ENCODE data around the gene ZNF648.

DNA sequence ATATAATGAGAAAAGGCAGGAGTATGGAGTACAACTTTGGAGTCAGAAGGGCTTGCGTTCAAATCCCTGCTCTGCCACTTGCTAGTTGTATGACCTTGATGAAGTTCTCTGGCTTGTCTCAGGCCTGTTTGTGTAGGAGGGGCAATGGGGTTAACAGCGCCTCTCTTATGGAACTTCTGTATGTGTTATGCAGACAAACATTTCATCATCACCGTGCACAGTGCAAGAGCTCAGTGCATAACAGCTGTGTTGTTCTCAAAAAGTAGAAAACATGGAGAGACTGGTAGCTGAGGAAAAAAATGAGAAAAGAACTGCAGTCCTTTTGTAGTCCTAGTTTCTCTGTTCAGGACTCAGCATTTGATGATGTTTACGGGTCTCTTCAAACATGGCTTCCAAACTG lies 10.4 kb upstream of the ZNF648 start:
- no peak for TF ChIP-seq POLR2A (IDR thresholded peaks at IDR 0.05; ENCODE audit: low read depth, low read length)
- TF ChIP-seq POLR2AphosphoS5 (IDR thresholded peaks at IDR 0.05; ENCODE audit: low read depth, low read length), result no peak

All from GM12892 (cell line).